ENCODE data around the gene MAPK14. TPM values are rescaled to one million over a fixed set of nuclear protein-coding genes. Genes with fewer than 3 reads are reported as not detected.

Gene MAPK14
- total RNA-seq, 1 donor from 2014 or later: 24.5 TPM

DNA sequence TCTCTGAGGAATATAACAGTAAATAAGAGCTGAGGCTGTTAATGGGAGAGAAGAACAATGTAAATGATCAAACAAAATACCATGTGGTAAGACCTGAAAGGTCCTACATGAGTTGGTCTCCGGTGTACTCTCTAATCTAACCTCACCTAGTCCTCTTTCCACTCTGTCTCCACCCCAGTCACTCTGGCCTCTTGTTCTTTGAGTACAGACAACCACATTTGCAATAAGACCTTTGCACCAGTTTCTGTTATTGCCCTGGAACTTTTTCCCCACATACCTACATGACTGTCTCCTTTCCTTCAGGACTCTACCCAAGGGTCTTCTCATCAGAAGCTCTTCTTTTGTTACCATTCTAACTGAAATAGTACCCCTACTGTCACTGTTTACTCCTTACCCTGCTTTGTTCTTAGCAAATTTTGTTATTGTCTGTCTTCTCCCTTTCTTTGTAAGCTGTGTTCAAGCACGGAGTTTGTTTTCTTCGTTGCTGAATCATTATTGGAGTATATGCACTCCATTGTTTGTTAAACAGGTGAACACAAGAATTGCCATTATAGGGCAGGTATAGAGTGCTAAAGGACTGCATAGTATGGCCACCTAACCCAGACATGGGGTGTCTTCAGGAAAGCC lies 37.3 kb downstream of the MAPK14 start:
- no peaks in the 10 kb centered on the region for H3K27me3 ChIP-seq (ENCODE audit: low read depth)
- H3K9me3 ChIP-seq (replicated peaks): no peaks in the 10 kb centered on the region
- no peak overlapping the region for H3K4me3 ChIP-seq
- no peak overlapping the region for H3K27ac ChIP-seq (replicated peaks)
- intact Hi-C loops (cut with micrococcal nuclease): no loop called here
- TF ChIP-seq, protein P1, sequence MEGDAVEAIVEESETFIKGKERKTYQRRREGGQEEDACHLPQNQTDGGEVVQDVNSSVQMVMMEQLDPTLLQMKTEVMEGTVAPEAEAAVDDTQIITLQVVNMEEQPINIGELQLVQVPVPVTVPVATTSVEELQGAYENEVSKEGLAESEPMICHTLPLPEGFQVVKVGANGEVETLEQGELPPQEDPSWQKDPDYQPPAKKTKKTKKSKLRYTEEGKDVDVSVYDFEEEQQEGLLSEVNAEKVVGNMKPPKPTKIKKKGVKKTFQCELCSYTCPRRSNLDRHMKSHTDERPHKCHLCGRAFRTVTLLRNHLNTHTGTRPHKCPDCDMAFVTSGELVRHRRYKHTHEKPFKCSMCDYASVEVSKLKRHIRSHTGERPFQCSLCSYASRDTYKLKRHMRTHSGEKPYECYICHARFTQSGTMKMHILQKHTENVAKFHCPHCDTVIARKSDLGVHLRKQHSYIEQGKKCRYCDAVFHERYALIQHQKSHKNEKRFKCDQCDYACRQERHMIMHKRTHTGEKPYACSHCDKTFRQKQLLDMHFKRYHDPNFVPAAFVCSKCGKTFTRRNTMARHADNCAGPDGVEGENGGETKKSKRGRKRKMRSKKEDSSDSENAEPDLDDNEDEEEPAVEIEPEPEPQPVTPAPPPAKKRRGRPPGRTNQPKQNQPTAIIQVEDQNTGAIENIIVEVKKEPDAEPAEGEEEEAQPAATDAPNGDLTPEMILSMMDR (IDR thresholded peaks at IDR 0.05; ENCODE audit: borderline replicate concordance): no peak
- H3K4me1 ChIP-seq: peaks cover 66% of the 10 kb centered on the region
- H3K36me3 ChIP-seq: peaks cover 15% of the 10 kb centered on the region
- DNase-seq: no peak

DNA sequence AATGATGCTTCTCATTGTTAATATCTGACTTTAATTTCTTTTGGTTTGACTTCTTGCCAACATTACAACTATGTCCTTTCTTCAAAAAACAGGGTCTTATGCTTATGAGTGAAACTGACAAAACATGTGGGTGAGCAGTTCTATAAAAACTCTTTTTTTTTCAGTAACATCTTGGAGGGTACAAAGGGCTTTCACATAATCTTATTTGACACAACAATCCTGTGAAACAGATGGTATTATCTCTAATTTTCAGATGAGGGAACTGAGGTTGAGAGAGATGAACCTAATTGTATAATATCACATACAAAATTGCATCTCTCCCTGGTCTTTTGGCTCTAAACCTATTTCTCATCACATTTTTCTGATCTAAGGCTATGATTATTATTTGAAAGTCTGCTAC lies 38.3 kb downstream of the MAPK14 start:
- DNase-seq: no peak
- TF ChIP-seq, protein P1 (IDR thresholded peaks at IDR 0.05; ENCODE audit: borderline replicate concordance): no peak
- intact Hi-C loops (cut with micrococcal nuclease): no loop called here
- Histone ChIP-seq H3K36me3 (peaks cover 4% of the 10 kb centered on the region), H3K27ac (replicated peaks) (no peak overlapping the region), H3K27me3 (ENCODE audit: low read depth) (no peaks in the 10 kb centered on the region), H3K4me1 (peaks cover 66% of the 10 kb centered on the region), H3K9me3 (replicated peaks) (no peaks in the 10 kb centered on the region), H3K4me3 (no peak overlapping the region)

DNA sequence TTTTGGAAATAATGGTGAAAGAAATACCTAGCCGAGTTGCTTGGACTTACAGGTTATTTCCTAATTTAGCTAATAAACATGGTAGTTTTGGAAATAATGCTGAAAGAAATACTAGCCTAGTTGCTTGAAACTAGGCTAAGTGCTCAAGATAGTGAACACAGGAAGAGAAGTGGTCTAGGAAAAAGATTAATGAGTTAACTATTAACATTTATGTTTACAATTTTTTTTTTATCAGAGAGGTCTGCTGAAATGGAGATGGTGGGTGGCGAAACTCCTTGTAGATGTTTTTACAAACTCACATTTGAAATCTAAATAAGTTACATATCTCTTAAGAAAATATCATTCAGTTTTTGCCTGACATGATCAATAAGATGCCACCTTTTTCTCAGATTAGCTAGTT lies 39.2 kb downstream of the MAPK14 start:
- Histone ChIP-seq H3K27me3 (ENCODE audit: low read depth) (no peaks in the 10 kb centered on the region), H3K36me3 (peaks cover 4% of the 10 kb centered on the region), H3K27ac (replicated peaks) (no peak overlapping the region), H3K4me1 (peaks cover 66% of the 10 kb centered on the region), H3K4me3 (no peak overlapping the region), H3K9me3 (replicated peaks) (no peaks in the 10 kb centered on the region)
- intact Hi-C loops (cut with micrococcal nuclease): no loop called here
- TF ChIP-seq, protein P1 (IDR thresholded peaks at IDR 0.05; ENCODE audit: borderline replicate concordance): no peak
- DNase-seq: no peak

DNA sequence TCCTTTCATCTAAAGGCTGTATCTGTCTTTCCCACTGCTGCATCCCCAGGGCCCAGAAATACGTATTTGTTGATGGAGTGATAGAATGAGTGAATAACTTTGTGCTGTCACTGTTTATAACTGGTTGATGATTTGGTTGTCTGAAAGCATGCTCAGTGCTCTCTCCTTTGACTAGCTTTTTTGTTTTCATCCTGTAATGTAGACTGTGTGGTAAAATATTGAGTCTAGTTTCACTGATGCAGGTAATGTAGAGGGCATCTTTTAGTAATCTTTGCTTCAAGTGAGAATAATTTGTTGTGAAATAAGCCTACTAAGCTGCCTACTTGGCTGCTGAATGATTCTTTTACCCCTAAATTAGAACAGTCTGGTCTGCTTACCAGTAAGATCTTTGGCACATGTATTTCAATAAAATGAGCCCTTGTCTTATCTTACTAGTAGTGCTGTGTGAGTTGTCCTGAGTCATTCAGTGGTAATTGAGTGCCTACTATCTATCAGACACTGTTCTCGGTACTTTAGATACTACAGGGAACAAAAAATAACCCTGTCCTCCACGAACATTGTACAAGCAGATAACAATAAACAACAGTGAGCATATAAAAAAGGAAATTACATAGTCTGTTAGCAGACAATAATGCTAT lies 39.9 kb downstream of the MAPK14 start:
- H3K36me3 ChIP-seq: no peaks in the 10 kb centered on the region
- peak overlapping the region; percentile 25 for H3K27ac ChIP-seq (replicated peaks)
- no peaks in the 10 kb centered on the region for H3K9me3 ChIP-seq (replicated peaks)
- H3K27me3 ChIP-seq (ENCODE audit: low read depth): no peaks in the 10 kb centered on the region
- no peak overlapping the region for H3K4me3 ChIP-seq
- TF ChIP-seq, protein P1 (IDR thresholded peaks at IDR 0.05; ENCODE audit: borderline replicate concordance): no peak
- DNase-seq: no peak
- intact Hi-C loops (cut with micrococcal nuclease): no loop called here
- H3K4me1 ChIP-seq: peaks cover 66% of the 10 kb centered on the region

DNA sequence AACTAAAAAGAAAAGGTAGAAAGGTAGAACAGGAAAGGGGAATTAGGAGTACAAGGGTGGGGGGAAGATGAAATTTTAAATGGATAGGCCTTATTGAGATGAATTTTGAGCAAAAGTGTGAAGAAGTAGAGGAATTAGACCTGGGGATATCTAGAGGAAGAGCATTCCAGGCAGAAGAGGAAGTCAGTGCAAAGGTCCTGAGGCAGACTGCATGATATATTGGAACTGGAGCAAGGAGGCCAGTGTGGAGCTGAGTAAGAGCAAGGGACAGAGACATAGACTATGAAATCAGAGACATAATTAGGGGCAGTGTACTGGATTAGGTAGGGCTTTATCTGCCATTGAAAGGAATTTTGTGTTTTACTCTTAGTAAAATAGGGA lies 40.4 kb downstream of the MAPK14 start:
- DNase-seq: no peak
- H3K27me3 ChIP-seq (ENCODE audit: low read depth): no peaks in the 10 kb centered on the region
- H3K36me3 ChIP-seq: no peaks in the 10 kb centered on the region
- TF ChIP-seq, protein P1 (IDR thresholded peaks at IDR 0.05; ENCODE audit: borderline replicate concordance): no peak
- peak overlapping the region; percentile 25 for H3K27ac ChIP-seq (replicated peaks)
- H3K4me1 ChIP-seq: peaks cover 65% of the 10 kb centered on the region
- H3K9me3 ChIP-seq (replicated peaks): no peaks in the 10 kb centered on the region
- H3K4me3 ChIP-seq: no peak overlapping the region
- intact Hi-C loops (cut with micrococcal nuclease): no loop called here
